GM23338 (cell line): Measurements from ENCODE around the gene SIGLEC6.

ENCODE experiments used
- CREB1 ChIP-seq: fragments of 250-450 bp; sonication (Bioruptor Pico); IDR thresholded peaks from 2 replicates; pipeline ENCODE4 v1.5.0; 2020; ENCODE audit warnings: low read depth, mild to moderate bottlenecking, moderate library complexity
- CTCF ChIP-seq, 2 experiments: fragments of 200-600 bp in 1 of 2; sonication (generic) in 1 of 2; conservative IDR thresholded peaks; 2 replicates each; pipeline versions ENCODE4 v1.5.1 to v1.6.1; 2016 to 2017; ENCODE audit warnings: antibody characterized with exemption in 2 of 2, low read depth in 2 of 2, mild to moderate bottlenecking in 2 of 2, moderate library complexity in 1 of 2
- EZH2 ChIP-seq: fragments of 200-600 bp; sonication (generic); IDR thresholded peaks from one replicate; pipeline ENCODE4 v1.8.0; 2017; ENCODE audit warnings: antibody characterized with exemption, mild to moderate bottlenecking, low read depth; ENCODE audit not compliant: unreplicated experiment
- EZH2phosphoT487 ChIP-seq: fragments of 200-600 bp; sonication (generic); IDR thresholded peaks from one replicate; pipeline ENCODE4 v1.8.1; 2018; ENCODE audit warnings: antibody characterized with exemption; ENCODE audit not compliant: unreplicated experiment
- JUNB ChIP-seq: IDR thresholded peaks from one replicate; pipeline ENCODE4 v1.6.1; 2016; ENCODE audit warnings: antibody characterized with exemption; ENCODE audit not compliant: unreplicated experiment
- NANOG ChIP-seq: IDR thresholded peaks from 2 replicates; pipeline ENCODE4 v1.6.1; 2016; ENCODE audit warnings: antibody characterized with exemption, borderline replicate concordance
- POLR2AphosphoS5 ChIP-seq: IDR thresholded peaks from 2 replicates; pipeline ENCODE4 v1.6.1; 2016; ENCODE audit warnings: antibody characterized with exemption, low read depth
- REST ChIP-seq: IDR thresholded peaks from one replicate; pipeline ENCODE4 v1.6.1; 2018; ENCODE audit warnings: antibody characterized with exemption; ENCODE audit not compliant: unreplicated experiment
- STAT1 ChIP-seq: IDR thresholded peaks from one replicate; pipeline ENCODE4 v1.6.1; 2016; ENCODE audit warnings: antibody characterized with exemption; ENCODE audit not compliant: unreplicated experiment
- ZNF114 ChIP-seq: fragments of 250-450 bp; sonication (Bioruptor Pico); IDR thresholded peaks from 2 replicates; pipeline ENCODE4 v1.5.0; 2020; ENCODE audit warnings: mild to moderate bottlenecking, moderate library complexity
- ZNF331 ChIP-seq: fragments of 250-450 bp; sonication (Bioruptor Pico); IDR thresholded peaks from 2 replicates; pipeline ENCODE4 v1.5.0; 2020; ENCODE audit warnings: low read depth, mild to moderate bottlenecking, moderate library complexity

GRCh38 chr19:51521357-51521756, 10.1 kb downstream of the SIGLEC6 start:
- TF ChIP-seq CTCF (conservative IDR thresholded peaks at IDR 0.05; ENCODE audit: low read depth in 2 of 2) (no peak), EZH2phosphoT487 (no peak), EZH2 (no peak), POLR2AphosphoS5 (no peak), NANOG (no peak), JUNB (no peak), ZNF114 (CRISPR knock-in tag) (no peak), ZNF331 (CRISPR knock-in tag) (no peak), REST (no peak), STAT1 (no peak), CREB1 (no peak)
